COLO668 (cell line): Measurements from ENCODE around the gene GSPT1.

Source experiments
- DNase-seq: peaks from one replicate; lab custom pipeline; 2025; ENCODE audit not compliant: unreplicated experiment; lab: John Stamatoyannopoulos, UW

GSPT1 gene

GRCh38 chr16:11913425-11914079 is 2.2 kb downstream of the GSPT1 start:
- DNase-seq: no peak

GRCh38 chr16:11909653-11910545 is 5.9 kb downstream of the GSPT1 start:
- no peak for DNase-seq

- DNase-seq: no peak
These were observed 8.4 kb downstream of the GSPT1 start for GRCh38 chr16:11907160-11907970.

GRCh38 chr16:11903906-11904305 is 11.8 kb downstream of the GSPT1 start:
- no peak for DNase-seq

- no peak for DNase-seq
These were observed 14.7 kb downstream of the GSPT1 start for GRCh38 chr16:11901091-11901490.

GRCh38 chr16:11896486-11897176 is 19.1 kb downstream of the GSPT1 start:
- DNase-seq: no peak

- no peak for DNase-seq
These were observed 22.2 kb downstream of the GSPT1 start for GRCh38 chr16:11893571-11893970.

GRCh38 chr16:11892761-11893160 is 23.0 kb downstream of the GSPT1 start:
- DNase-seq: no peak

GRCh38 chr16:11890231-11890965 is 25.4 kb downstream of the GSPT1 start:
- no peak for DNase-seq

GRCh38 chr16:11886881-11887280 is 28.9 kb downstream of the GSPT1 start:
- DNase-seq: no peak

- DNase-seq: no peak
These were observed 31.7 kb downstream of the GSPT1 start for GRCh38 chr16:11884035-11884434.

GRCh38 chr16:11880007-11880406 is 35.7 kb downstream of the GSPT1 start:
- no peak for DNase-seq

- no peak for DNase-seq
These were observed 38.4 kb downstream of the GSPT1 start for GRCh38 chr16:11877374-11877773.

GRCh38 chr16:11876306-11876705 is 39.5 kb downstream of the GSPT1 start:
- no peak for DNase-seq

GRCh38 chr16:11875721-11876120 is 40.0 kb downstream of the GSPT1 start:
- no peak for DNase-seq

GRCh38 chr16:11871193-11871592 is 44.6 kb downstream of the GSPT1 start:
- DNase-seq: no peak

GRCh38 chr16:11870399-11870798 is 45.4 kb downstream of the GSPT1 start:
- no peak for DNase-seq

GRCh38 chr16:11869353-11870228 is 46.2 kb downstream of the GSPT1 start:
- no peak for DNase-seq

- DNase-seq: no peak
These were observed 47.3 kb downstream of the GSPT1 start for GRCh38 chr16:11868412-11868980.
